ENCODE data around the gene MYT1. TPM values are rescaled to one million over a fixed set of nuclear protein-coding genes. Genes with fewer than 3 reads are reported as not detected.
A peak's percentile ranks its signal among the peaks of the same experiment; 100 is the strongest.

The MYT1 gene
- total and polyA plus RNA-seq, 2 donors (not counting 1 experiment from before 2014, with no cell fraction given) = not detected

GRCh38 chr20:64223526-64224067, 59.3 kb downstream of the MYT1 start:
- H3K4me1 ChIP-seq (ENCODE audit: control insufficient read depth, extremely low read depth, insufficient read depth, low read length) = peaks cover 9% of the 10 kb centered on the region
- no peak overlapping the region for H2AFZ ChIP-seq (ENCODE audit: low read length)
- peak overlapping the region; percentile 4 for H3K4me2 ChIP-seq (ENCODE audit: extremely low read depth, insufficient read depth, low read length)
- peak overlapping the region; percentile 62 for H3K27ac ChIP-seq (ENCODE audit: insufficient read depth, low read length)
- H3K9me3 ChIP-seq (ENCODE audit: control insufficient read depth, insufficient read depth, low read depth, low read length) = no peaks in the 10 kb centered on the region
- peaks cover 13% of the 10 kb centered on the region for H3K27me3 ChIP-seq (ENCODE audit: control insufficient read depth, insufficient read depth, low read length)
- H3K9ac ChIP-seq (ENCODE audit: insufficient read depth, low read length) = peak overlapping the region; percentile 11
- no peak for TF ChIP-seq EZH2 (IDR thresholded peaks at IDR 0.05; ENCODE audit: low read length, missing control alignments)
- TF ChIP-seq CTCF (conservative IDR thresholded peaks at IDR 0.05 in 1 of 2, IDR thresholded peaks at IDR 0.05 in 1 of 2; ENCODE audit: low read depth in 1 of 2, low read length in 2 of 2) = peak; percentile 21 to 43
- no peaks in the 10 kb centered on the region for H4K20me1 ChIP-seq (ENCODE audit: control insufficient read depth, extremely low read depth, insufficient read depth, low read length)
- DNase-seq (ENCODE audit: low read depth in 2 of 2) = peak; percentile 31 to 44
- H3K4me3 ChIP-seq (replicated peaks in 1 of 4; ENCODE audit: control extremely low read depth in 1 of 4, insufficient read depth in 1 of 4, low read depth in 3 of 4, low read length in 4 of 4) = no peak overlapping the region
- no peaks in the 10 kb centered on the region for H3K79me2 ChIP-seq (ENCODE audit: control insufficient read depth, insufficient read depth, low read length)
- H3K36me3 ChIP-seq (ENCODE audit: control insufficient read depth, insufficient read depth, low read length) = no peaks in the 10 kb centered on the region

GRCh38 chr20:64224351-64225170, 60.3 kb downstream of the MYT1 start:
- Histone ChIP-seq H3K36me3 (ENCODE audit: control insufficient read depth, insufficient read depth, low read length) (no peaks in the 10 kb centered on the region), H4K20me1 (ENCODE audit: control insufficient read depth, extremely low read depth, insufficient read depth, low read length) (no peaks in the 10 kb centered on the region), H3K9me3 (ENCODE audit: control insufficient read depth, insufficient read depth, low read depth, low read length) (no peaks in the 10 kb centered on the region), H3K4me1 (ENCODE audit: control insufficient read depth, extremely low read depth, insufficient read depth, low read length) (peaks cover 9% of the 10 kb centered on the region), H2AFZ (ENCODE audit: low read length) (no peak overlapping the region), H3K27ac (ENCODE audit: insufficient read depth, low read length) (peak overlapping the region; percentile 62), H3K4me3 (replicated peaks in 1 of 4; ENCODE audit: control extremely low read depth in 1 of 4, insufficient read depth in 1 of 4, low read depth in 3 of 4, low read length in 4 of 4) (no peak overlapping the region), H3K9ac (ENCODE audit: insufficient read depth, low read length) (no peak overlapping the region), H3K79me2 (ENCODE audit: control insufficient read depth, insufficient read depth, low read length) (no peaks in the 10 kb centered on the region), H3K27me3 (ENCODE audit: control insufficient read depth, insufficient read depth, low read length) (peaks cover 4% of the 10 kb centered on the region), H3K4me2 (ENCODE audit: extremely low read depth, insufficient read depth, low read length) (peak overlapping the region; percentile 18)
- TF ChIP-seq EZH2 (IDR thresholded peaks at IDR 0.05; ENCODE audit: low read length, missing control alignments) (no peak), CTCF (conservative IDR thresholded peaks at IDR 0.05 in 1 of 2, IDR thresholded peaks at IDR 0.05 in 1 of 2; ENCODE audit: low read depth in 1 of 2, low read length in 2 of 2) (peak; percentile 3 to 15)
- peak; percentile 86 to 98 for DNase-seq (ENCODE audit: low read depth in 2 of 2)

- Histone ChIP-seq H3K4me3 (replicated peaks in 1 of 4; ENCODE audit: control extremely low read depth in 1 of 4, insufficient read depth in 1 of 4, low read depth in 3 of 4, low read length in 4 of 4) (no peak overlapping the region), H4K20me1 (ENCODE audit: control insufficient read depth, extremely low read depth, insufficient read depth, low read length) (no peaks in the 10 kb centered on the region), H3K36me3 (ENCODE audit: control insufficient read depth, insufficient read depth, low read length) (no peaks in the 10 kb centered on the region), H3K9me3 (ENCODE audit: control insufficient read depth, insufficient read depth, low read depth, low read length) (no peaks in the 10 kb centered on the region), H3K27ac (ENCODE audit: insufficient read depth, low read length) (peak overlapping the region; percentile 23), H2AFZ (ENCODE audit: low read length) (no peak overlapping the region), H3K79me2 (ENCODE audit: control insufficient read depth, insufficient read depth, low read length) (no peaks in the 10 kb centered on the region), H3K4me1 (ENCODE audit: control insufficient read depth, extremely low read depth, insufficient read depth, low read length) (peaks cover 9% of the 10 kb centered on the region), H3K27me3 (ENCODE audit: control insufficient read depth, insufficient read depth, low read length) (no peaks in the 10 kb centered on the region), H3K9ac (ENCODE audit: insufficient read depth, low read length) (no peak overlapping the region), H3K4me2 (ENCODE audit: extremely low read depth, insufficient read depth, low read length) (no peak overlapping the region)
- no peak for DNase-seq (ENCODE audit: low read depth in 2 of 2)
- TF ChIP-seq CTCF (conservative IDR thresholded peaks at IDR 0.05 in 1 of 2, IDR thresholded peaks at IDR 0.05 in 1 of 2; ENCODE audit: low read depth in 1 of 2, low read length in 2 of 2) (no peak), EZH2 (IDR thresholded peaks at IDR 0.05; ENCODE audit: low read length, missing control alignments) (no peak)
Measured at GRCh38 chr20:64225171-64225595, 60.9 kb downstream of the MYT1 start.
